Upper lobe of left lung (tissue), 4 donors: ENCODE measurements around the gene TTC7B.

Experiments
- POLR2AphosphoS5 ChIP-seq, 2 donors: sonication (generic); formaldehyde crosslinking; IDR thresholded peaks; one replicate each; pipeline ENCODE4 v1.5.1; 2017; ENCODE audit warnings: antibody characterized with exemption in 2 of 2
- TF ChIP-seq, protein P1 (sequence below), 6 experiments: fragments of 450-650 bp in 4 of 6; fragments of 200-600 bp in 2 of 6; sonication (generic) in 2 of 6; IDR thresholded peaks; one replicate each; pipeline ENCODE4 v1.5.1; 2016 to 2019; ENCODE audit warnings: antibody characterized with exemption in 6 of 6

GRCh38 chr14:90775441-90775840 is 40.8 kb downstream of the TTC7B start:
- TF ChIP-seq, protein P1, sequence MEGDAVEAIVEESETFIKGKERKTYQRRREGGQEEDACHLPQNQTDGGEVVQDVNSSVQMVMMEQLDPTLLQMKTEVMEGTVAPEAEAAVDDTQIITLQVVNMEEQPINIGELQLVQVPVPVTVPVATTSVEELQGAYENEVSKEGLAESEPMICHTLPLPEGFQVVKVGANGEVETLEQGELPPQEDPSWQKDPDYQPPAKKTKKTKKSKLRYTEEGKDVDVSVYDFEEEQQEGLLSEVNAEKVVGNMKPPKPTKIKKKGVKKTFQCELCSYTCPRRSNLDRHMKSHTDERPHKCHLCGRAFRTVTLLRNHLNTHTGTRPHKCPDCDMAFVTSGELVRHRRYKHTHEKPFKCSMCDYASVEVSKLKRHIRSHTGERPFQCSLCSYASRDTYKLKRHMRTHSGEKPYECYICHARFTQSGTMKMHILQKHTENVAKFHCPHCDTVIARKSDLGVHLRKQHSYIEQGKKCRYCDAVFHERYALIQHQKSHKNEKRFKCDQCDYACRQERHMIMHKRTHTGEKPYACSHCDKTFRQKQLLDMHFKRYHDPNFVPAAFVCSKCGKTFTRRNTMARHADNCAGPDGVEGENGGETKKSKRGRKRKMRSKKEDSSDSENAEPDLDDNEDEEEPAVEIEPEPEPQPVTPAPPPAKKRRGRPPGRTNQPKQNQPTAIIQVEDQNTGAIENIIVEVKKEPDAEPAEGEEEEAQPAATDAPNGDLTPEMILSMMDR (IDR thresholded peaks at IDR 0.05) = no peak
- TF ChIP-seq POLR2AphosphoS5 (IDR thresholded peaks at IDR 0.05) = no peak
